ENCODE results near the gene EXOG. TPM values are rescaled to one million over a fixed set of nuclear protein-coding genes. Genes with fewer than 3 reads are reported as not detected.
"Not testable (repeated sequence)": the region's sequence is repeated elsewhere in the genome, so short reads cannot be mapped to it uniquely, and the experiment has no call there.

Gene EXOG
- total and polyA plus RNA-seq, 2 donors (not counting 1 experiment from before 2014, with no cell fraction given), result 8.8 to 36.8 TPM

DNA sequence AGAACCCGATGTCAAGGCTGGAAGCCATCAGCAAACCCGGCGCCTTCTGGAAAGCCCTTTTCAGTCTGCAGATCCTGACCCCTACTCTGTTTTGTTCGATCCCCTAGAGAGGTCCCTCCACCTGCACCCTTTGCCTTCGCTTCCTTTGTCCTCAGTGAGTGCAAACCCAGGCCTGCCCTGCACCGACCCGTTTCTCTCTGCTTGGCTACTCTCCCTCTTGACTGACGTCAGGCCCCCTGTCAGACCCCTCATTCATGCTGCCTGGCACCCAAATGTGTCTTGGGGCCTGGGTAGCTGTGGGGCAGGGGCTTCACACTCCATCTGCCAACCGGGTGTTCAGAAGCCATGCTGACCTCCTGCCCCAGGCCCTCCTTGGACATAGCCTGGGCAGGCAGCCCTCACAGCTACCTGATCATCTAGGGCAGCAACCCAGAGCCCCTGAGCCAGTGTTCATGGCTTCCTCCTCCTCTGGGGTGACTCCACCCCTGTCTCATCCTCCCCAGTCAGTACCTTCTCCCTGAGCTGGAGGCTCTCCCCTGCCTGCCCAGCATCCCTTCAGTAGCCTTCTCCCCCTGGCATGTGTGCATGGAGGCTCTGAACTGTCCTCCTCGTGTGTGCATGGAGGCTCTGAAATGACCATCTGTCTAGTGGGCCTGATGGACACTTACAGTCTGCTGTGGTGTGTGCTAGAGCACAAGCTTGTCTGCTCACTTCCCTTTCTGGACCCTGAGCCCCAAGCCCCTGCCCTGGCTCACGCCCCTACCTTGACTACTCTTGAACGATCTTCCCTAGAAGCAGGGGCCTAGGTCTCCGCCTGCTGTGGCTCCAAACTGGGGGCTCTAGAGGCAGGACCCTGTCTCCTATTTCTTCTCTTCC, 69.4 kb downstream of the EXOG start:
- Histone ChIP-seq H3K4me3 (ENCODE audit: control extremely low read depth in 1 of 5, extremely low read depth in 1 of 5, insufficient read depth in 1 of 5, low read depth in 2 of 5, low read length in 4 of 5) (no peak overlapping the region), H3K27ac (ENCODE audit: low read length in 2 of 2) (no peak overlapping the region), H3K36me3 (replicated peaks in 1 of 2; ENCODE audit: control extremely low read depth in 1 of 2, control insufficient read depth in 1 of 2, extremely low read depth in 1 of 2, insufficient read depth in 2 of 2, low read length in 1 of 2) (no peaks in the 10 kb centered on the region), H3K79me2 (ENCODE audit: control insufficient read depth, insufficient read depth, low read length) (no peaks in the 10 kb centered on the region), H2AFZ (ENCODE audit: insufficient read depth, low read depth, low read length, poor library complexity, severe bottlenecking) (no peak overlapping the region), H4K20me1 (ENCODE audit: control insufficient read depth, insufficient read depth, low read length, poor library complexity, severe bottlenecking) (no peaks in the 10 kb centered on the region), H3K4me1 (ENCODE audit: control insufficient read depth in 2 of 2, insufficient read depth in 2 of 2, low read length in 2 of 2) (no peaks in the 10 kb centered on the region), H3K9me3 (ENCODE audit: control extremely low read depth in 1 of 3, control insufficient read depth in 2 of 3, insufficient read depth in 1 of 3, low read length in 2 of 3) (no peaks in the 10 kb centered on the region), H3K9ac (ENCODE audit: low read length) (no peak overlapping the region), H3K27me3 (replicated peaks in 1 of 4; ENCODE audit: control extremely low read depth in 1 of 4, control insufficient read depth in 3 of 4, insufficient read depth in 4 of 4, low read length in 3 of 4) (no peaks in the 10 kb centered on the region), H3K4me2 (replicated peaks; ENCODE audit: low read depth, low read length, poor library complexity, severe bottlenecking) (no peak overlapping the region)
- DNase-seq, result no peak
- WGBS (ENCODE audit: insufficient coverage), result 95% methylated on average over 12 of the region's 13 CpGs
- no peak for ATAC-seq (ENCODE audit: low read depth)
- Mint-ChIP-seq H3K9me3 (ENCODE audit: insufficient read depth) (no peaks in the 10 kb centered on the region), H3K4me3 (no peak overlapping the region), H3K4me1 (no peaks in the 10 kb centered on the region), H3K27ac (no peak overlapping the region), H3K27me3 (no peaks in the 10 kb centered on the region)
- ChIA-PET POLR2A (interaction anchor here (0.6 kb wide), 1 partner anchor 69 kb away, joined by 3 read pairs; no protein-coding TSS in a partner anchor), CTCF (no interaction called here)
- TF ChIP-seq, protein P1, sequence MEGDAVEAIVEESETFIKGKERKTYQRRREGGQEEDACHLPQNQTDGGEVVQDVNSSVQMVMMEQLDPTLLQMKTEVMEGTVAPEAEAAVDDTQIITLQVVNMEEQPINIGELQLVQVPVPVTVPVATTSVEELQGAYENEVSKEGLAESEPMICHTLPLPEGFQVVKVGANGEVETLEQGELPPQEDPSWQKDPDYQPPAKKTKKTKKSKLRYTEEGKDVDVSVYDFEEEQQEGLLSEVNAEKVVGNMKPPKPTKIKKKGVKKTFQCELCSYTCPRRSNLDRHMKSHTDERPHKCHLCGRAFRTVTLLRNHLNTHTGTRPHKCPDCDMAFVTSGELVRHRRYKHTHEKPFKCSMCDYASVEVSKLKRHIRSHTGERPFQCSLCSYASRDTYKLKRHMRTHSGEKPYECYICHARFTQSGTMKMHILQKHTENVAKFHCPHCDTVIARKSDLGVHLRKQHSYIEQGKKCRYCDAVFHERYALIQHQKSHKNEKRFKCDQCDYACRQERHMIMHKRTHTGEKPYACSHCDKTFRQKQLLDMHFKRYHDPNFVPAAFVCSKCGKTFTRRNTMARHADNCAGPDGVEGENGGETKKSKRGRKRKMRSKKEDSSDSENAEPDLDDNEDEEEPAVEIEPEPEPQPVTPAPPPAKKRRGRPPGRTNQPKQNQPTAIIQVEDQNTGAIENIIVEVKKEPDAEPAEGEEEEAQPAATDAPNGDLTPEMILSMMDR (IDR thresholded peaks at IDR 0.05), result no peak
- no peak for TF ChIP-seq EZH2 (IDR thresholded peaks at IDR 0.05; ENCODE audit: borderline replicate concordance, insufficient read depth, low read depth, low read length, poor library complexity, severe bottlenecking)
- intact Hi-C loops (cut with micrococcal nuclease), result no loop called here

DNA sequence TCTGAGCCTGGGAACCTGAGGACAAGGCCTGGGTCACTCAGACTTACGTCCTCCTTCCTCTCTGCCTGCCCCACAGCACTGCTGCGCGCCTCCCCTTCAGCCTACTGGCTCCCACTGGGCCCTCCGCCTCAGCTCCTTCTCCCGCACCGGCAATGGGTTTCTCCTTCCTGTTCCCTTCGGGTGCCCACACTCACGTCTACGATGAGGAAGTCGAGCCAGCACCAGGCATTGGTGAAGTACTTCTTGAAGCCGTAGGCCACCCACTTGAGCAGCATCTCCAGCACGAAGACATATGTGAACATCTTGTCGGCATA, 70.0 kb downstream of the EXOG start:
- H3K27me3 ChIP-seq (replicated peaks in 1 of 4; ENCODE audit: control extremely low read depth in 1 of 4, control insufficient read depth in 3 of 4, insufficient read depth in 4 of 4, low read length in 3 of 4), result no peaks in the 10 kb centered on the region
- H3K4me3 ChIP-seq (ENCODE audit: control extremely low read depth in 1 of 5, extremely low read depth in 1 of 5, insufficient read depth in 1 of 5, low read depth in 2 of 5, low read length in 4 of 5), result no peak overlapping the region
- no peak overlapping the region for H3K9ac ChIP-seq (ENCODE audit: low read length)
- no peak for TF ChIP-seq EZH2 (IDR thresholded peaks at IDR 0.05; ENCODE audit: borderline replicate concordance, insufficient read depth, low read depth, low read length, poor library complexity, severe bottlenecking)
- TF ChIP-seq, protein P1 (IDR thresholded peaks at IDR 0.05), result no peak
- no peaks in the 10 kb centered on the region for H4K20me1 ChIP-seq (ENCODE audit: control insufficient read depth, insufficient read depth, low read length, poor library complexity, severe bottlenecking)
- no peaks in the 10 kb centered on the region for H3K9me3 ChIP-seq (ENCODE audit: control extremely low read depth in 1 of 3, control insufficient read depth in 2 of 3, insufficient read depth in 1 of 3, low read length in 2 of 3)
- no peak overlapping the region for H2AFZ ChIP-seq (ENCODE audit: insufficient read depth, low read depth, low read length, poor library complexity, severe bottlenecking)
- Mint-ChIP-seq H3K27me3 (no peaks in the 10 kb centered on the region), H3K9me3 (ENCODE audit: insufficient read depth) (no peaks in the 10 kb centered on the region), H3K4me3 (no peak overlapping the region), H3K27ac (no peak overlapping the region), H3K4me1 (no peaks in the 10 kb centered on the region)
- intact Hi-C loops (cut with micrococcal nuclease), result no loop called here
- H3K4me2 ChIP-seq (replicated peaks; ENCODE audit: low read depth, low read length, poor library complexity, severe bottlenecking), result no peak overlapping the region
- no peaks in the 10 kb centered on the region for H3K4me1 ChIP-seq (ENCODE audit: control insufficient read depth in 2 of 2, insufficient read depth in 2 of 2, low read length in 2 of 2)
- POLR2A ChIA-PET, result no interaction called here
- WGBS (ENCODE audit: insufficient coverage), result 88% methylated on average over 13 of the region's 13 CpGs
- no peaks in the 10 kb centered on the region for H3K79me2 ChIP-seq (ENCODE audit: control insufficient read depth, insufficient read depth, low read length)
- H3K36me3 ChIP-seq (replicated peaks in 1 of 2; ENCODE audit: control extremely low read depth in 1 of 2, control insufficient read depth in 1 of 2, extremely low read depth in 1 of 2, insufficient read depth in 2 of 2, low read length in 1 of 2), result no peaks in the 10 kb centered on the region
- no peak overlapping the region for H3K27ac ChIP-seq (ENCODE audit: low read length in 2 of 2)
- DNase-seq (no peak), ATAC-seq (ENCODE audit: low read depth) (no peak)
- CTCF ChIA-PET, result no interaction called here

DNA sequence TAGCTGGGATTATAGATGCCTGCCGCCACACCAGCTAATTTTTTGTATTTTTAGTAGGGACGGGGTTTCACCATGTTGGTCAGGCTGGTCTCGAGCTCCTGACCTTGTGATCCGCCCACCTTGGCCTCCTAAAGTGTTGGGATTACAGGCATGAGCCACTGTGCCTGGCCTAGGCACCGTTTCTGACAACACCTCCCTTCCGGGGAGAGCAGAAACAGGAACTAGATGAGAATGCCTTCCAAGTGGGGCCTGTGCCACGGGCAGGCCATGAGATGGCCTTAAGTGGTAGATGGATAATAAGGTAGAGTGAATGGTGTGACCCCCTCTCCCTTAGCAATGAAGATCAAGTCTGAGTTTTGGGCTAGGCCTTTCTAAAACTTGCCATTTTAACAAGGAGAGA, 70.7 kb downstream of the EXOG start:
- H3K4me1 Mint-ChIP-seq; H3K27ac ChIP-seq (ENCODE audit: low read length in 2 of 2); H3K79me2 ChIP-seq (ENCODE audit: control insufficient read depth, insufficient read depth, low read length); CTCF ChIA-PET; H3K27ac Mint-ChIP-seq; intact Hi-C loops (cut with micrococcal nuclease); H3K4me2 ChIP-seq (replicated peaks; ENCODE audit: low read depth, low read length, poor library complexity, severe bottlenecking); H3K9me3 ChIP-seq (ENCODE audit: control extremely low read depth in 1 of 3, control insufficient read depth in 2 of 3, insufficient read depth in 1 of 3, low read length in 2 of 3); H3K4me1 ChIP-seq (ENCODE audit: control insufficient read depth in 2 of 2, insufficient read depth in 2 of 2, low read length in 2 of 2); H3K36me3 ChIP-seq (replicated peaks in 1 of 2; ENCODE audit: control extremely low read depth in 1 of 2, control insufficient read depth in 1 of 2, extremely low read depth in 1 of 2, insufficient read depth in 2 of 2, low read length in 1 of 2); H3K27me3 Mint-ChIP-seq; H3K27me3 ChIP-seq (replicated peaks in 1 of 4; ENCODE audit: control extremely low read depth in 1 of 4, control insufficient read depth in 3 of 4, insufficient read depth in 4 of 4, low read length in 3 of 4); H3K4me3 ChIP-seq (ENCODE audit: control extremely low read depth in 1 of 5, extremely low read depth in 1 of 5, insufficient read depth in 1 of 5, low read depth in 2 of 5, low read length in 4 of 5); H3K9ac ChIP-seq (ENCODE audit: low read length); H3K4me3 Mint-ChIP-seq; POLR2A ChIA-PET; ATAC-seq (ENCODE audit: low read depth); H2AFZ ChIP-seq (ENCODE audit: insufficient read depth, low read depth, low read length, poor library complexity, severe bottlenecking); DNase-seq; H4K20me1 ChIP-seq (ENCODE audit: control insufficient read depth, insufficient read depth, low read length, poor library complexity, severe bottlenecking); H3K9me3 Mint-ChIP-seq (ENCODE audit: insufficient read depth): not testable (repeated sequence)
- 90% methylated on average over 3 of the region's 7 CpGs for WGBS (ENCODE audit: insufficient coverage)

Data from B cell (primary cell).